DND-41 (cell line): ENCODE measurements around the gene CLEC18A.
"Not testable (repeated sequence)": the region's sequence is repeated elsewhere in the genome, so short reads cannot be mapped to it uniquely, and the experiment has no call there.

Source experiments
- ATAC-seq: fragments of 200-7000 bp; cut with Tn5 transposase; 3 replicates; pipeline ENCODE4 v1.9.1; 2021; ENCODE audit warnings: low read depth; ENCODE audit not compliant: insufficient read depth
- DNase-seq: peaks from one replicate; pipeline ENCODE4 v3.0.0-alpha.2; 2020
- H2AFZ ChIP-seq: 2 replicates; pipeline ENCODE4 v1.6.0; 2012; ENCODE audit warnings: low read depth, low read length
- H3K27ac ChIP-seq: 2 replicates; pipeline ENCODE4 v1.5.1; 2012; ENCODE audit warnings: low read length, inconsistent platforms
- H3K27me3 ChIP-seq: fragments of 200-600 bp; sonication (generic); 2 replicates; pipeline ENCODE4 v1.6.0; 2012; ENCODE audit warnings: low read length, mild to moderate bottlenecking, inconsistent platforms; ENCODE audit not compliant: insufficient read depth, poor library complexity
- H3K36me3 ChIP-seq: 2 replicates; pipeline ENCODE4 v1.5.1; 2012; ENCODE audit warnings: low read length, inconsistent platforms; ENCODE audit not compliant: insufficient read depth
- H3K4me1 ChIP-seq: 2 replicates; pipeline ENCODE4 v1.5.1; 2012; ENCODE audit warnings: mild to moderate bottlenecking, low read length; ENCODE audit not compliant: insufficient read depth
- H3K4me2 ChIP-seq: 2 replicates; pipeline ENCODE4 v1.6.0; 2012; ENCODE audit warnings: mild to moderate bottlenecking, moderate library complexity, low read length, inconsistent platforms; ENCODE audit not compliant: insufficient read depth
- H3K4me3 ChIP-seq, 2 experiments: fragments of 200-600 bp in 1 of 2; shearing (Covaris generic) in 1 of 2; 2 replicates each; pipeline ENCODE4 v1.5.1; 2012 to 2016; ENCODE audit warnings: inconsistent platforms in 2 of 2, low read length in 2 of 2, mild to moderate bottlenecking in 2 of 2, low read depth in 1 of 2, moderate library complexity in 1 of 2
- H3K79me2 ChIP-seq: 2 replicates; pipeline ENCODE4 v1.6.0; 2012; ENCODE audit warnings: low read length, inconsistent platforms; ENCODE audit not compliant: insufficient read depth
- H3K9ac ChIP-seq: 2 replicates; pipeline ENCODE4 v1.6.0; 2012; ENCODE audit warnings: low read depth, mild to moderate bottlenecking, inconsistent platforms, low read length, moderate library complexity
- H3K9me3 ChIP-seq: 2 replicates; pipeline ENCODE4 v1.5.1; 2012; ENCODE audit warnings: low read length, moderate library complexity, mild to moderate bottlenecking, inconsistent platforms; ENCODE audit not compliant: insufficient read depth, severe bottlenecking
- H4K20me1 ChIP-seq: 2 replicates; pipeline ENCODE4 v1.6.0; 2012; ENCODE audit warnings: low read length; ENCODE audit not compliant: insufficient read depth
- CTCF ChIP-seq: IDR thresholded peaks from 2 replicates; pipeline ENCODE4 v1.5.1; 2012; ENCODE audit warnings: borderline replicate concordance, low read length, moderate library complexity, mild to moderate bottlenecking; ENCODE audit not compliant: poor library complexity, severe bottlenecking; ENCODE audit errors: extremely low read depth
- EZH2 ChIP-seq: IDR thresholded peaks from 3 replicates; pipeline ENCODE4 v1.6.1; 2012; ENCODE audit warnings: borderline replicate concordance, low read depth, mild to moderate bottlenecking, moderate library complexity, low read length, inconsistent platforms; ENCODE audit not compliant: severe bottlenecking

Gene CLEC18A

GRCh38 chr16:69942099-69942491 is 9.0 kb upstream of the CLEC18A start:
- ATAC-seq (no peak), DNase-seq (no peak)
- H3K4me2 ChIP-seq: no peak overlapping the region
- peaks cover 24% of the 10 kb centered on the region for H3K36me3 ChIP-seq
- H3K79me2 ChIP-seq: no peaks in the 10 kb centered on the region
- H3K27me3 ChIP-seq: no peaks in the 10 kb centered on the region
- no peak overlapping the region for H3K4me3 ChIP-seq
- TF ChIP-seq CTCF: no peak
- TF ChIP-seq EZH2: no peak
- H3K4me1 ChIP-seq: no peaks in the 10 kb centered on the region
- no peak overlapping the region for H3K27ac ChIP-seq
- H4K20me1 ChIP-seq: no peaks in the 10 kb centered on the region
- no peak overlapping the region for H2AFZ ChIP-seq
- H3K9me3 ChIP-seq: no peaks in the 10 kb centered on the region
- H3K9ac ChIP-seq: no peak overlapping the region

DNA sequence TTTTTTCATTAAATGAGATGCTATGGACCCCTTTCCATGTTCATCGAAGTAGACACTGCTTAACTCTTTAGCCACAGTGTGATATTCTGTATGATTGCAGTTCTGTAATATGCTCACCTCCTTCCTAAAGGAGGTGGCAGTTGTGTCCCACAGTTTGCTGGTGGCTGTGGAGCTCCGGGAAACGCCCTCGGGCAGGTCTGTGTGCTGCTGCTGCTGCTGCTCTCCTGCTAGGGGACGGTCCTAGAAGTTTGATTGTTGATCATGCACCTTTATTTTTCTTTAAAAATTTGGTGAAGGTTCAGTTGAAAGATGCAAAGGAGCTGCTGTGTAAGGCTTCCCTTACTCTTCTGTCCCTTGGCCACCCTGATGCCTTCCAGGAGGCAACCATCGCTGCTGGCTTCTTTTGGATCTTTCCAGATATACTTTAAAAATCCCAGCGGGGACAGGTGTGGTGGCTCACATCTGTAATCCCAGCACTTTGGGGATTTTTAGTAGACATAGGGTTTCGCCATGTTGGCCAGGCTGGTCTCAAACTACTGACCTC is 8.4 kb upstream of the CLEC18A start:
- Histone ChIP-seq H3K9me3 (no peaks in the 10 kb centered on the region), H3K4me1 (no peaks in the 10 kb centered on the region), H3K4me2 (no peak overlapping the region), H2AFZ (no peak overlapping the region), H3K79me2 (no peaks in the 10 kb centered on the region), H3K9ac (no peak overlapping the region), H3K4me3 (no peak overlapping the region), H3K36me3 (peaks cover 19% of the 10 kb centered on the region), H3K27me3 (no peaks in the 10 kb centered on the region), H3K27ac (no peak overlapping the region), H4K20me1 (no peaks in the 10 kb centered on the region)
- TF ChIP-seq CTCF: no peak
- no peak for TF ChIP-seq EZH2
- ATAC-seq (no peak), DNase-seq (no peak)

- not testable (repeated sequence) for H3K4me3 ChIP-seq, H4K20me1 ChIP-seq, H3K9ac ChIP-seq, ATAC-seq, H3K27ac ChIP-seq, H3K27me3 ChIP-seq, H3K79me2 ChIP-seq, DNase-seq, H3K4me2 ChIP-seq, H3K4me1 ChIP-seq, H2AFZ ChIP-seq, H3K9me3 ChIP-seq
- H3K36me3 ChIP-seq: peaks cover 18% of the 10 kb centered on the region
Observed at GRCh38 chr16:69943241-69944036, 7.7 kb upstream of the CLEC18A start.

DNA sequence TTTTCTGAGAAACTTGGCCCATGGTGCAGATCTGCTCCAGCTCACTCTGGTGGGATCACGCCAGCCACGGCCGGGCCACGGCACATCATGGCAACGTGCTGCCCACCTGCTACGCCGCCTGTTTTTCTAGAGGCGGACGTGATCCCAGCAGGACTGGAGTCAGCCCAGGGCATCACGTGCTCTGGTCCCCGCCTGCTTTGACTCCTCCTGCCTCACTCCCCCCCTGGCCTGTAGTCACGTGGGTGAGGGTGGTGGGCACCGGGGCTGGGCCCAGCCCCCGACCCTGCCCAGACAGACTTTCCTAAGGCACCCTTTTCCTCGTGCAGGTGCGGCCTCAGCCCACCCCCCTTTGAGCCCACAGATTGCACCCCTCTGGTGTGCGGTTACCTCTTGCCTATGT is 723 bp upstream of the CLEC18A start:
- not testable (repeated sequence) for H3K4me3 ChIP-seq, H3K9me3 ChIP-seq, H3K36me3 ChIP-seq, H4K20me1 ChIP-seq, H2AFZ ChIP-seq, H3K4me1 ChIP-seq, H3K9ac ChIP-seq, H3K79me2 ChIP-seq, ATAC-seq, DNase-seq, H3K27me3 ChIP-seq, H3K27ac ChIP-seq, H3K4me2 ChIP-seq

DNA sequence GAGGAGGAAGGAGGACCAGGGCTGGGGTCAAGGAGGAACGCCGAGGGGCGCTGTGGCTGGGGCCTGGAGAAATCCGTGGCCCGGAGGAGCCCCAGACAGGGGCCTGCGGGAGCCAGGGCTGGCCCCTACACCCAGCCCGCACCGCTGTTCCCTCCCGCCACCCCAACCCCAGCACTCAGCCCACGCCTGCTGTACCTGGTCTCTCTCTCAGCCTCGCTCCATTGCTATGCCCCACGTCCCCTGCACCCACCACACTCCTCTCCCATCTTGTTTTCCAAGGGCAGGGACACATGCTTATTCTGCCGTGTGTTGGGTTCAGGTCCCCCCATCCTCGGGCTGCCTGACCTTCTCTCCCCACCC is 518 bp downstream of the CLEC18A start:
- ATAC-seq: not testable (repeated sequence)

GRCh38 chr16:69952116-69952515 is 982 bp downstream of the CLEC18A start:
- ATAC-seq, H3K4me1 ChIP-seq, H3K9me3 ChIP-seq, H3K79me2 ChIP-seq, H3K27ac ChIP-seq, H3K4me3 ChIP-seq, H4K20me1 ChIP-seq, H3K27me3 ChIP-seq, H3K36me3 ChIP-seq, H3K9ac ChIP-seq, H2AFZ ChIP-seq, H3K4me2 ChIP-seq, DNase-seq: not testable (repeated sequence)

More for the DNA sequence above, 518 bp downstream of the CLEC18A start:
- H3K27me3 ChIP-seq, H3K4me2 ChIP-seq, DNase-seq, H3K9ac ChIP-seq, H4K20me1 ChIP-seq, H2AFZ ChIP-seq, H3K4me1 ChIP-seq, H3K9me3 ChIP-seq, H3K27ac ChIP-seq, H3K79me2 ChIP-seq, H3K4me3 ChIP-seq, H3K36me3 ChIP-seq: not testable (repeated sequence)
